ENCODE data around the gene NCEH1.

DNA sequence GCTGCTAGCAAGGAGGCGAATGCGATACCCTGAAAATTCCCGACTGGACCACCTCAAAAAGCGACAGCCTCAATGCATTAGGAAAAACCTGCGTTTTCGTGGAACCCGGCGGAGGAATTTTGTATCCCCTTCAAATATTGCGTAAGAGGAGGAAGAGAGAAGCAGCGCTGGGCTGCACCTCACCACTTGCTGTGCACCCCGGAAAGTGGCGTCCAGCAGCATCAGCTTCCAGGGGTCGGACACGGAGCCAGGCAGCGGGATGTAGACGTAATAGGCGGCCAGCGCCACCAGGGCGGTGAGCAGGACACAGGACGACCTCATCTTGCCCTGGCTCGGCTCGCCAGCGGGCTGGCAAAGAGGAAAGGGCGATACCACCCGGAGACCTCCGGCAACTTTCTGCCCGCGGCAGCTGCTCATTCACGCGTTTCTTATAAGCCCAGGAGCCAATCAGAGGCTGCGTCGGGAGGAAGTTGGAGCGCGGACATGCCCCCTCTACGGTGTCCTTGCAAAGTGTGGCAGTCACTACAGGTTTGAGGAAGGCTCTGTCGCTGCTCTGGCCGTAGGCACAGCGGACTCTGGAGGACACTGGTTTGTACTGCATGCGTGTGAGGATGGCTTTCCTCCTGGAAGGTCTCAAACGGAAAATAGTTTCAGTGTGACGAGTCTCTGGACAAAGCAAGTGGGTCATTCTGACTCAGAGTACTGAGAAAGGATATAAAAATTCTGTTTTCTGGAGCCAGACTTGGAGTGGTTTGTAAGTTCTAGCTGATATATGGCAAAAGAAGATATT is at the start of gene NCEH1:
- peak; percentile 92; the same call in 1 of the 2 replicates for TF ChIP-seq SIN3A (IDR thresholded peaks at IDR 0.05; ENCODE audit: borderline replicate concordance, insufficient read depth, low read depth, low read length)
- TF ChIP-seq, protein P1, sequence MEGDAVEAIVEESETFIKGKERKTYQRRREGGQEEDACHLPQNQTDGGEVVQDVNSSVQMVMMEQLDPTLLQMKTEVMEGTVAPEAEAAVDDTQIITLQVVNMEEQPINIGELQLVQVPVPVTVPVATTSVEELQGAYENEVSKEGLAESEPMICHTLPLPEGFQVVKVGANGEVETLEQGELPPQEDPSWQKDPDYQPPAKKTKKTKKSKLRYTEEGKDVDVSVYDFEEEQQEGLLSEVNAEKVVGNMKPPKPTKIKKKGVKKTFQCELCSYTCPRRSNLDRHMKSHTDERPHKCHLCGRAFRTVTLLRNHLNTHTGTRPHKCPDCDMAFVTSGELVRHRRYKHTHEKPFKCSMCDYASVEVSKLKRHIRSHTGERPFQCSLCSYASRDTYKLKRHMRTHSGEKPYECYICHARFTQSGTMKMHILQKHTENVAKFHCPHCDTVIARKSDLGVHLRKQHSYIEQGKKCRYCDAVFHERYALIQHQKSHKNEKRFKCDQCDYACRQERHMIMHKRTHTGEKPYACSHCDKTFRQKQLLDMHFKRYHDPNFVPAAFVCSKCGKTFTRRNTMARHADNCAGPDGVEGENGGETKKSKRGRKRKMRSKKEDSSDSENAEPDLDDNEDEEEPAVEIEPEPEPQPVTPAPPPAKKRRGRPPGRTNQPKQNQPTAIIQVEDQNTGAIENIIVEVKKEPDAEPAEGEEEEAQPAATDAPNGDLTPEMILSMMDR (IDR thresholded peaks at IDR 0.05): peak; percentile 98
- TF ChIP-seq, protein P2, sequence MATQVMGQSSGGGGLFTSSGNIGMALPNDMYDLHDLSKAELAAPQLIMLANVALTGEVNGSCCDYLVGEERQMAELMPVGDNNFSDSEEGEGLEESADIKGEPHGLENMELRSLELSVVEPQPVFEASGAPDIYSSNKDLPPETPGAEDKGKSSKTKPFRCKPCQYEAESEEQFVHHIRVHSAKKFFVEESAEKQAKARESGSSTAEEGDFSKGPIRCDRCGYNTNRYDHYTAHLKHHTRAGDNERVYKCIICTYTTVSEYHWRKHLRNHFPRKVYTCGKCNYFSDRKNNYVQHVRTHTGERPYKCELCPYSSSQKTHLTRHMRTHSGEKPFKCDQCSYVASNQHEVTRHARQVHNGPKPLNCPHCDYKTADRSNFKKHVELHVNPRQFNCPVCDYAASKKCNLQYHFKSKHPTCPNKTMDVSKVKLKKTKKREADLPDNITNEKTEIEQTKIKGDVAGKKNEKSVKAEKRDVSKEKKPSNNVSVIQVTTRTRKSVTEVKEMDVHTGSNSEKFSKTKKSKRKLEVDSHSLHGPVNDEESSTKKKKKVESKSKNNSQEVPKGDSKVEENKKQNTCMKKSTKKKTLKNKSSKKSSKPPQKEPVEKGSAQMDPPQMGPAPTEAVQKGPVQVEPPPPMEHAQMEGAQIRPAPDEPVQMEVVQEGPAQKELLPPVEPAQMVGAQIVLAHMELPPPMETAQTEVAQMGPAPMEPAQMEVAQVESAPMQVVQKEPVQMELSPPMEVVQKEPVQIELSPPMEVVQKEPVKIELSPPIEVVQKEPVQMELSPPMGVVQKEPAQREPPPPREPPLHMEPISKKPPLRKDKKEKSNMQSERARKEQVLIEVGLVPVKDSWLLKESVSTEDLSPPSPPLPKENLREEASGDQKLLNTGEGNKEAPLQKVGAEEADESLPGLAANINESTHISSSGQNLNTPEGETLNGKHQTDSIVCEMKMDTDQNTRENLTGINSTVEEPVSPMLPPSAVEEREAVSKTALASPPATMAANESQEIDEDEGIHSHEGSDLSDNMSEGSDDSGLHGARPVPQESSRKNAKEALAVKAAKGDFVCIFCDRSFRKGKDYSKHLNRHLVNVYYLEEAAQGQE (IDR thresholded peaks at IDR 0.05; ENCODE audit: insufficient read depth in 1 of 2, low read depth in 2 of 2, low read length in 1 of 2): no peak
- TF ChIP-seq POLR2AphosphoS5 (IDR thresholded peaks at IDR 0.05; ENCODE audit: low read depth, low read length): peak; percentile 99
